GM19238 (cell line): ENCODE measurements around the gene KCTD10.
"Not testable (repeated sequence)": the region's sequence is repeated elsewhere in the genome, so short reads cannot be mapped to it uniquely, and the experiment has no call there.

Experiments used
- DNase-seq: peaks from one replicate; pipeline ENCODE4 v3.0.0; 2011; ENCODE audit warnings: low spot score; ENCODE audit not compliant: insufficient read length

Gene KCTD10

GRCh38 chr12:109473526-109474270, 3.4 kb downstream of the KCTD10 start:
- DNase-seq: not testable (repeated sequence)

GRCh38 chr12:109473006-109473405, 4.1 kb downstream of the KCTD10 start:
- no peak for DNase-seq

- no peak for DNase-seq
Observed at GRCh38 chr12:109469517-109469916, 7.6 kb downstream of the KCTD10 start.

GRCh38 chr12:109467978-109468676, 9.0 kb downstream of the KCTD10 start:
- DNase-seq: no peak

- DNase-seq: no peak
Observed at GRCh38 chr12:109466821-109467220, 10.3 kb downstream of the KCTD10 start.

- DNase-seq: no peak
Observed at GRCh38 chr12:109466305-109466704, 10.8 kb downstream of the KCTD10 start.

- no peak for DNase-seq
Observed at GRCh38 chr12:109464642-109465351, 12.3 kb downstream of the KCTD10 start.

- no peak for DNase-seq
Observed at GRCh38 chr12:109463756-109464155, 13.3 kb downstream of the KCTD10 start.

GRCh38 chr12:109462868-109463692, 14.0 kb downstream of the KCTD10 start:
- DNase-seq: no peak

GRCh38 chr12:109461846-109462756, 15.0 kb downstream of the KCTD10 start:
- no peak for DNase-seq

- DNase-seq: no peak
Observed at GRCh38 chr12:109461049-109461845, 15.9 kb downstream of the KCTD10 start.

GRCh38 chr12:109460538-109460937, 16.6 kb downstream of the KCTD10 start:
- no peak for DNase-seq

GRCh38 chr12:109459247-109459646, 17.9 kb downstream of the KCTD10 start:
- DNase-seq: no peak

- no peak for DNase-seq
Observed at GRCh38 chr12:109458771-109459208, 18.3 kb downstream of the KCTD10 start.

- no peak for DNase-seq
Observed at GRCh38 chr12:109458086-109458485, 19.0 kb downstream of the KCTD10 start.

- no peak for DNase-seq
Observed at GRCh38 chr12:109455706-109456105, 21.4 kb downstream of the KCTD10 start.

- DNase-seq: no peak
Observed at GRCh38 chr12:109452489-109452888, 24.6 kb downstream of the KCTD10 start.

- DNase-seq: no peak
Observed at GRCh38 chr12:109451400-109451799, 25.7 kb downstream of the KCTD10 start.

GRCh38 chr12:109450980-109451379, 26.1 kb downstream of the KCTD10 start:
- DNase-seq: no peak
